HG03045 (cell line): ENCODE results near the gene FAM114A1.
"Not testable (repeated sequence)": the region's sequence is repeated elsewhere in the genome, so short reads cannot be mapped to it uniquely, and the experiment has no call there.

ENCODE experiments used
- ATAC-seq: cut with Tn5 transposase; IDR thresholded peaks from one replicate; pipeline ENCODE4 v1.9.1; 2021; ENCODE audit warnings: mild to moderate bottlenecking, moderate library complexity; ENCODE audit not compliant: unreplicated experiment

Gene FAM114A1

GRCh38 chr4:38928974-38929373, 61.4 kb downstream of the FAM114A1 start:
- no peak for ATAC-seq

GRCh38 chr4:38930204-38930603, 62.6 kb downstream of the FAM114A1 start:
- ATAC-seq, result peak; percentile 55

- ATAC-seq, result no peak
These were observed 63.1 kb downstream of the FAM114A1 start for GRCh38 chr4:38930707-38931106.

GRCh38 chr4:38931125-38931524, 63.5 kb downstream of the FAM114A1 start:
- no peak for ATAC-seq

GRCh38 chr4:38935391-38936073, 67.9 kb downstream of the FAM114A1 start:
- ATAC-seq, result no peak

- ATAC-seq, result peak; percentile 68
These were observed 71.6 kb downstream of the FAM114A1 start for GRCh38 chr4:38939165-38939564.

- no peak for ATAC-seq
These were observed 72.9 kb downstream of the FAM114A1 start for GRCh38 chr4:38940476-38940875.

- not testable (repeated sequence) for ATAC-seq
These were observed 74.3 kb downstream of the FAM114A1 start for GRCh38 chr4:38941906-38942305.

GRCh38 chr4:38943343-38943742, 75.7 kb downstream of the FAM114A1 start:
- no peak for ATAC-seq

GRCh38 chr4:38944440-38944839, 76.8 kb downstream of the FAM114A1 start:
- ATAC-seq, result no peak

GRCh38 chr4:38946919-38947318, 79.3 kb downstream of the FAM114A1 start:
- no peak for ATAC-seq

GRCh38 chr4:38948551-38948950, 80.9 kb downstream of the FAM114A1 start:
- no peak for ATAC-seq

GRCh38 chr4:38949411-38950051, 81.9 kb downstream of the FAM114A1 start:
- ATAC-seq, result no peak

GRCh38 chr4:38950159-38950558, 82.6 kb downstream of the FAM114A1 start:
- ATAC-seq, result no peak

- ATAC-seq, result no peak
These were observed 83.1 kb downstream of the FAM114A1 start for GRCh38 chr4:38950734-38951133.

GRCh38 chr4:38951598-38951997, 84.0 kb downstream of the FAM114A1 start:
- ATAC-seq, result no peak

GRCh38 chr4:38952017-38952416, 84.4 kb downstream of the FAM114A1 start:
- no peak for ATAC-seq

GRCh38 chr4:38954727-38955126, 87.1 kb downstream of the FAM114A1 start:
- no peak for ATAC-seq

- ATAC-seq, result no peak
These were observed 88.4 kb downstream of the FAM114A1 start for GRCh38 chr4:38955957-38956356.

- ATAC-seq, result no peak
These were observed 89.7 kb downstream of the FAM114A1 start for GRCh38 chr4:38957261-38957815.

- ATAC-seq, result no peak
These were observed 90.3 kb downstream of the FAM114A1 start for GRCh38 chr4:38957893-38958292.

GRCh38 chr4:38958453-38959190, 91.0 kb downstream of the FAM114A1 start:
- ATAC-seq, result no peak
